ENCODE results near the gene STXBP3.

DNA sequence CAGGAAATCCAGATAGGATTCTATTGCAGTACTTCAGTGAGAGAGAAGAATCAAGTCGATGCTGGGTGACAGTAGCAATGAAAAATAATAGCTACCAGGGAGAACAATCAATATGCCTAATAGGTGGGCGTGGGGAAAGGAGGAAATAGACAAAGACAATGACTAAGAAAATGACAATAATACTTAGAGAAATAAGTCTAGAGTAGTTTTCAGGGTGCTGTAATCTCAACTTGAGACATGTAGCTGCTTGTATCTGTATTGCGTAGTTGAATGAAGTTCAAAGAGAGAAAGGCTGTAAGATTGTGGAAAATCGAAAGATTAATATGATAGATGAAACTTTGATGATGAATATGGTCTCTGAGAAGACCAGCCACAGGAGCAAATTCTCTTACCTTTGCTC, 2.6 kb downstream of the STXBP3 start:
- TF ChIP-seq RAD21 (IDR thresholded peaks at IDR 0.05): no peak
- TF ChIP-seq, protein P1, sequence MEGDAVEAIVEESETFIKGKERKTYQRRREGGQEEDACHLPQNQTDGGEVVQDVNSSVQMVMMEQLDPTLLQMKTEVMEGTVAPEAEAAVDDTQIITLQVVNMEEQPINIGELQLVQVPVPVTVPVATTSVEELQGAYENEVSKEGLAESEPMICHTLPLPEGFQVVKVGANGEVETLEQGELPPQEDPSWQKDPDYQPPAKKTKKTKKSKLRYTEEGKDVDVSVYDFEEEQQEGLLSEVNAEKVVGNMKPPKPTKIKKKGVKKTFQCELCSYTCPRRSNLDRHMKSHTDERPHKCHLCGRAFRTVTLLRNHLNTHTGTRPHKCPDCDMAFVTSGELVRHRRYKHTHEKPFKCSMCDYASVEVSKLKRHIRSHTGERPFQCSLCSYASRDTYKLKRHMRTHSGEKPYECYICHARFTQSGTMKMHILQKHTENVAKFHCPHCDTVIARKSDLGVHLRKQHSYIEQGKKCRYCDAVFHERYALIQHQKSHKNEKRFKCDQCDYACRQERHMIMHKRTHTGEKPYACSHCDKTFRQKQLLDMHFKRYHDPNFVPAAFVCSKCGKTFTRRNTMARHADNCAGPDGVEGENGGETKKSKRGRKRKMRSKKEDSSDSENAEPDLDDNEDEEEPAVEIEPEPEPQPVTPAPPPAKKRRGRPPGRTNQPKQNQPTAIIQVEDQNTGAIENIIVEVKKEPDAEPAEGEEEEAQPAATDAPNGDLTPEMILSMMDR (IDR thresholded peaks at IDR 0.05; ENCODE audit: low read depth, low read length, missing input control): no peak
- TF ChIP-seq GABPA (IDR thresholded peaks at IDR 0.05 in 1 of 2, conservative IDR thresholded peaks at IDR 0.05 in 1 of 2): no peak
- TF ChIP-seq, protein P2, sequence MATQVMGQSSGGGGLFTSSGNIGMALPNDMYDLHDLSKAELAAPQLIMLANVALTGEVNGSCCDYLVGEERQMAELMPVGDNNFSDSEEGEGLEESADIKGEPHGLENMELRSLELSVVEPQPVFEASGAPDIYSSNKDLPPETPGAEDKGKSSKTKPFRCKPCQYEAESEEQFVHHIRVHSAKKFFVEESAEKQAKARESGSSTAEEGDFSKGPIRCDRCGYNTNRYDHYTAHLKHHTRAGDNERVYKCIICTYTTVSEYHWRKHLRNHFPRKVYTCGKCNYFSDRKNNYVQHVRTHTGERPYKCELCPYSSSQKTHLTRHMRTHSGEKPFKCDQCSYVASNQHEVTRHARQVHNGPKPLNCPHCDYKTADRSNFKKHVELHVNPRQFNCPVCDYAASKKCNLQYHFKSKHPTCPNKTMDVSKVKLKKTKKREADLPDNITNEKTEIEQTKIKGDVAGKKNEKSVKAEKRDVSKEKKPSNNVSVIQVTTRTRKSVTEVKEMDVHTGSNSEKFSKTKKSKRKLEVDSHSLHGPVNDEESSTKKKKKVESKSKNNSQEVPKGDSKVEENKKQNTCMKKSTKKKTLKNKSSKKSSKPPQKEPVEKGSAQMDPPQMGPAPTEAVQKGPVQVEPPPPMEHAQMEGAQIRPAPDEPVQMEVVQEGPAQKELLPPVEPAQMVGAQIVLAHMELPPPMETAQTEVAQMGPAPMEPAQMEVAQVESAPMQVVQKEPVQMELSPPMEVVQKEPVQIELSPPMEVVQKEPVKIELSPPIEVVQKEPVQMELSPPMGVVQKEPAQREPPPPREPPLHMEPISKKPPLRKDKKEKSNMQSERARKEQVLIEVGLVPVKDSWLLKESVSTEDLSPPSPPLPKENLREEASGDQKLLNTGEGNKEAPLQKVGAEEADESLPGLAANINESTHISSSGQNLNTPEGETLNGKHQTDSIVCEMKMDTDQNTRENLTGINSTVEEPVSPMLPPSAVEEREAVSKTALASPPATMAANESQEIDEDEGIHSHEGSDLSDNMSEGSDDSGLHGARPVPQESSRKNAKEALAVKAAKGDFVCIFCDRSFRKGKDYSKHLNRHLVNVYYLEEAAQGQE (IDR thresholded peaks at IDR 0.05): no peak
- no peak for TF ChIP-seq SP1 (IDR thresholded peaks at IDR 0.05)
- TF ChIP-seq JUND (IDR thresholded peaks at IDR 0.05): no peak
- TF ChIP-seq HNF4G (IDR thresholded peaks at IDR 0.05): no peak
- no peak for TF ChIP-seq RXRA (IDR thresholded peaks at IDR 0.05)
- TF ChIP-seq TAF1 (conservative IDR thresholded peaks at IDR 0.05): no peak

All from liver (tissue), 3 donors.